Activated CD8-positive, alpha-beta memory T cell treated with anti-CD3 and anti-CD28 coated beads, Interleukin-2, amount 50 U/mL, for 24 hours (primary cell): ENCODE measurements around the gene OR6B1.

Source experiments
- DNase-seq: peaks from one replicate; pipeline ENCODE4 v3.0.0-alpha.2; 2020; ENCODE audit errors: extremely low read depth

Gene OR6B1

DNA sequence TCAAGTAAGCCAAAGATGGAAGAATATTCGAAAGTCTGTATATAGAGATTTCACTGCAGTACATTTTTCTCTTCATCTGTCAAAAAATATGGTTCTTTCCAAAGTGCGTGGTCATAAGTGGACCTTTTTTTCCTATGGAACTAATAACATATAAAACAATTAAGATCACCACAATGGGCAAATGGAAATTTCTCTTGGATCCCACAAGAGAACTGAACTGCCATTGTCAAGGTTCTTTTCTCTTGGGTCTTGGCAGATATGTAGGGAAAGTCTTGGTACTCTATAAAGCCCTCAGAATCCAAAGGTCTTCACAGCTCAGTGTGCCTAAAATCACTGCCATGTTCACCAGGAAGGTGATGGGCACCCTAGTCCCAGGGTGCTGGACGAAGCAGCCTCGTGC is at the start of gene OR6B1:
Gene OR6B1 (plus strand): TSS at position 301 of the 400 bp plus-strand sequence. CDS start 3,677 bp downstream, outside the sequence.
- DNase-seq: no peak

DNA sequence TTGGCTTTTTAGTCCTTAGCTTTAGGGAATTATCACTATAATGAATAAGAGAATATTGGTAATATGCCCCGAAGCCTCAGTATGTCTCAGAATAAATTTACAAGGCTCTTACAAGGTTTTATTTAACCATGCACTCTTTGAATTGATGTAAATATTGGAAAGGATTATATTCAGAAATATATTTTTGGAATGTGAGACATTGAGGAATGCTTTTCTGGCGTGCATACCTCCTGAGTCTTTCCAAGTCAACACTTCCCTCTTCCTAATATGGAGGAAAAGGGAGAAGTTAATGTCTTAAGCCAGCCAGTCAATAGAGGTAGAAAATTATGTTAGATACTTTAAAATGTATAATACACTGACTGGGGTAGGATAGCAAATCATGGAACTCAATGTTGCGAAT is 46.7 kb upstream of the OR6B1 start:
- DNase-seq: no peak

DNA sequence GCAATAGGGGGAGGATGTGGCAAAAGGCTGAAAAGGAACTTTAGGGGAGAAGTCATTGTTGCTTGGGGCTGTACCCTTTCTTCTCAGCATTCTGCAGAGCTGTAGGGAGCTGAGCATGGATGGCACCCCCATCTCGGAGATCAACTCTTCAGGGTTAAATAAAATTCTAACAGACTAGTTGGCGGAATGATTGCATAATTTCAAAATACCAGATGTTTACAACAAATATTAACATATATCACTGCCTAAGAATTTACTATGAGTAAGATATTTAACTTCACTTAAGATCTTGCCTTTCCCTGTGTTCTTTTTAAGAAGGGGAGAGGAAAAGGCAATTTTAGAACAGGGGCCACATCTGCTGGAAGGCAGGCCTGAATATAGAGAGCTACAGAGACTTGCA is 46.0 kb upstream of the OR6B1 start:
- no peak for DNase-seq

DNA sequence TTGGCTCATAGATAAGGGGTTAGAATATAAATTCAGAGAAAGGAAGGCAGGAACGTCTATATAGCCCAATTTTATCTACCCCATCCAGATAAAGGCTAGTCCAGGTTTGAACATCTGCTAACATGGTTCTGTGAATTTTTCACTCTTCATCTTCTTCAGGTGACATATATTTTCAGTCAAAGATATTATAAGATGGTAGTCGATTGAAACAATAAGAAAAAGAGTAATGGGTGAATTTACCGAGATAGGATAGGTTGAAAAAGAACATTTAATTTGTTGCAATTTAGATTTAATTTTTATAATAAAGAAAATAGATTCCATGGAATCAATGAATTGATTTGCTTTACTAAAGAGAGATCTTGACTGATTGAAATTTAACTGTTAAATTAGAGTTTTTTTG is 45.6 kb upstream of the OR6B1 start, which contains the start of gene OR2F1:
Gene OR2F1 (plus strand): TSS at position 301 of the 400 bp plus-strand sequence. CDS start 5,127 bp downstream, outside the sequence.
- DNase-seq: no peak

DNA sequence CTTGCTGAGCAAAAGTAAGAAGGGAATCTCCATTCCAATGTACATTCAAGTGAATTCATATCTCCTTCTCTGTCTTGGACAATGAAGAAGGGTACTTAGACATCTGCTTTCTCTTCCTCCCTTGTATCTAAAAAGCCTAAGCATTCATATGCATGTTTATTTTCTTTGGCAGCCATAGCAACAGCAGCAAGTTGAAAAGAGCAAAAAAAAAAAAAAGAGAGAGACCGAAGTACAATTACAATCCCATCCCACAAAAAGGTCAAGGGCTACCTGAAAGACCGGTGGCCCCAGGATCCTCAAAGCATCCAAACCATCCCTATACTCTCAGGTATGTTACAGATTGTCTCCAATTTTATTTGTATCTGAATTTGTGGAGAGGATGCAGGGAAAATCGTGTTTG is 41.3 kb upstream of the OR6B1 start:
- no peak for DNase-seq

DNA sequence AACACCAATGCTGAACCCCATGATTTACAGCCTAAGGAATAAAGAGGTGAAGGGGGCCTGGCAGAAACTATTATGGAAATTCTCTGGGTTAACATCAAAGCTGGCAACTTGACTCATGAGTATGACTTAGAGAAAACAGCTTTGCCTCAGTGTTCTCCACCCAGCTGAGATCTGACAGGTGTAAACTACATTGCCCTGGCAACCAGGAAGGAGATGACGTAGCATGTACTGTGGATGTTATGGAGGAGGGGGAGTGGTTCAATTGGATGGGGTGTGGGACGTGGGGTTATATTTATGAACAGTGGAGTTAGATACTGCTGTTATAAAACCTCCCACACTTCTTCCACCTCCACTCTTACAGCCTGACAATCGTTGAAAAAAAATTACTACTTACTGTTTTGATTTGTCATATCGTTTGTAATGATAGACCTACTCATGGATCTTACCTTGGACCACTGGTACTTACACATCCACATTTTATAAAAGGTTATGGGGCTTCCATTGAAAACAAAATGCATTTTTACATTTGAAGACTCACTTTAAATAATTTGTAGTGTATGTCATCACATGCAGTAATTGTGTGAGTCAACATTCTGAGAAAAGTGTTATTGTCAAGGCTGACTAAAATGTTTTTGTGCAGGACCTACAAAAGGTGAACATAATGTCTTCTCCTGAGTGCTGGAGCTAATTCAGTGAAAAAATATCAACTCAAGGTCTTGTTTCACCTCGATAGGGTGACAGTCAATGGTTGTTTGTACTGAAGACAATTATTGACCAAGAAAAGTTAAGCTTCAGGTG is 39.1 kb upstream of the OR6B1 start:
- DNase-seq: no peak

DNA sequence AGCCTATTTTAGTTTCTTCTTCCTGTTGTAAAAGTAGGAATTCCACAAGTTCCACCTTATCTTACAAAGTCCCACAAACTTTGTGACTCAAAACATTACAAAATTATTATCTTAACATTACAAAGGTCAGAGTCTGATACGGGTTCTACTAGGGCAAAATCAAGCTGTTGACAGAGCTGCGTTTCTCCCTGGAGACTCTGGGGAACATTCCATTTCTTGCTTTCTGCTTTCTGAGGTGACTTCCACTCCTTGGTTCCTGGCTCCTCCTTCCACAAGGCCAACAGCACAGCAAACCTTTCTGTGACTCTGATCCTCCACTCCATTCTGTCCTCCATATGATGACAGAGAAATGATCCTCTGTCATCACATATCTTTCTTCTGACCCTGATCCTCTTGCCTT is 34.8 kb upstream of the OR6B1 start:
- no peak for DNase-seq

DNA sequence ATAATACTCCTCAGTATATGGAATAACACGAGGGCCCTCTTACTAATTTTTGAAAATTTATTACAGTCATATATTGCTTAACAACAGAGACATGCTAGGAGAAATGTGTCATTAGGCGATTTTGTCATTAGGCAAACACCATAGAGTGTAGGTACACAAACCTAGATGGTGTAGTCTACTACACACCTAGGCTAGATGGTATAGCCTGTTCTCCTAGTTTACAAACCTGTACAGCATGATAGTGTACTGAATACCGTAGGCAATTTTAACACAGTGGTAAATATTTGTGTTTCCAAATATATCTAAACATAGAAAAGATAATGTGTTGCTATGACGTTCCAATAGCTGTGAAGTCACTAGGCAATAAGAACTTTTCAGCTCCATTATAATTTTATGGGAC is 32.7 kb upstream of the OR6B1 start:
- no peak for DNase-seq

DNA sequence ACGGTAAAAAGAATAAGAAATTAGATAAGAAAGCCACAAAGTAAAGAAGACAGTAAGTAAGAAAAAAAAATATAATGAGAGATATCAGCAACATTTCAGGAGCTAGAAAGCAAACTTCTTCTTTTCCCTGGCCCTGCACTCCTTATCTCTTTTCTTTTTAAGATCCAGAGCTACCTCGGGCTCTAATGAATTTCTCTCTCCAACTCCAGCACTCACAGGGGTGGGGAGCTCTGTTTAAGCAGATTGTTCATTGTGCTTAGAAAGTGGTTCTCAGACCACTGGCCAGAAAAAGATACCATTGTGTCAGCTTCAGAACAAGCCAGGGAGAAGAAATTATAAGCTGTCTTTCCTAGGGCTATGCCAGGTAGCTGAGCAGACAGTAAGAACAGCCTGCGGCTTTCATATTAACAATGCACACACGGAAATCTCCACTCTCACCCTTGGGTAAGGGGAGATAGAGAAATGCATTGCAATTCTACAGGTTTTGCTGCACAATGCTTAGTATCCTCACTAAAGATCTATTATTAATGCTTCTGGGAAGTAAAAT is 26.2 kb upstream of the OR6B1 start:
- no peak for DNase-seq

DNA sequence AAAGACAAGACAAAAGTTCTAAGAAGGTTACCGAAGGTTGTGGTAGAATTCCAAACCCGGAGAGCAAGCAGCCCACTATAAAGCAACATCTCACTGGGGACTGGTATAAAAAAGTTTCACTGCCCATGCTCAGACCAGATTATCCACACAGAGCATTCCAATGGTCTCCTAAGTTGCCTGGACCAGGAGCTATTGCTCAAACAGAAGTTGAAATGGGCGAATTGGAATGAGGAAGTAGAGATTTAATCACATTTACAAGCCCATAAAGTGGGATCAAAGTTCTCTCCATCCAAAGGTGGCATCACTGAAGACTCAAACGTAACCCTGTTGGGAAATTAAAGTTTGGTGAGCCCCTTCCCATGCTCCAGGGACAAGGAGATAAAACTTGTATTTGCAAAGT is 25.7 kb upstream of the OR6B1 start:
- DNase-seq: no peak

DNA sequence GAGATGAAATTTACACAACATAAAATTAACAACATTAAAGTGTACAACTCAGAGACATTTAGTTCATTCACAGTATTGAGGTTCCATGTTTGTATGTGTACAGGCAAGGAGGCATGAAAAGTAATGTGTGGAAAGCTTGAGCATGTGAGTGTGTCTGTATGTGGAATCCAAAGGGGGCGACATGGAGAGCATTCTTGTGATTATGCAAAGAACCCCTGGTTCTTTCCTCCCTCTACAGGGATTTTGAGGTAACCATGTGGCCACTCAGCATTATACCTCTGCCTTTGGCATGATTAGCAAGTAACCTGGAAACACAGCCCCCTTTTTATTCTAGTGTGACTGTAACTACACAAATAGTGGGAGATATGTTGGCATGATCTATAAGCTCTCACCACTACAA is 24.5 kb upstream of the OR6B1 start:
- no peak for DNase-seq

DNA sequence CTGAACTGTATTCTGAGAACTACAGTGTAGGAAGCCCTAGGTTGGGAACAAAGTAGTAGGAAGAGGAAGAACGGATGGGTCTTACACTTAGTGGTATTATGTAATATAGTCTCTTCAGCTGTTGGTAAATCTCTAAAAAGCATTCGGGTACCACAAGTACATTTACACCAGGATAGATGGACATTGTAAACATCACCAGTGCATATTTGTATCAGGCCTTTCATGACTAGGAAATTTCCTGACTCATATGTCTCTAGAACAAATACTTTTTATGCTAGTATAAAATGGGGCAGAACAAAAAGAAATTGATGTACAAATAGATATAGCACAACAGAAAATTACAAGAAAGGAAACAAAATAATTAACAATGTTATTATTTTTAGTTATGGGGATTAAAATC is 21.5 kb upstream of the OR6B1 start:
- DNase-seq: no peak

DNA sequence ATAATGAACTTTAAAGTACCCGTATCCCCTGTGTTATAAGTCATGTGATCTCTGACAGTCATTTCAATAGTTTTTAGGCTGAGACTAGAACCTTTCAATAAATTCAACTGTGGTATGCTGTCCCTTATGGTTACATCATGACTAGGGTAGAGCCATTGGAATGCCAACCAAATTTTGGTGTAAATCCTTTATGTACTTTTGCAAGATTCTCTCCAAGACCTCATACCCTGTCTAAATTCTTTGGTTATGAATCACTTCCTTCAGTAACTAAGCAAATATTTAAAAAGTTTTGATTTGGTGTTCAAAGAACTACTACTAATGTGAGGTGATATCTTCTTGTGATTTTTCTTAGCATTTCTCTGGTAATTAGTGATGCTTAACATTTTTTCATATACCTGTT is 20.8 kb upstream of the OR6B1 start:
- DNase-seq: no peak

DNA sequence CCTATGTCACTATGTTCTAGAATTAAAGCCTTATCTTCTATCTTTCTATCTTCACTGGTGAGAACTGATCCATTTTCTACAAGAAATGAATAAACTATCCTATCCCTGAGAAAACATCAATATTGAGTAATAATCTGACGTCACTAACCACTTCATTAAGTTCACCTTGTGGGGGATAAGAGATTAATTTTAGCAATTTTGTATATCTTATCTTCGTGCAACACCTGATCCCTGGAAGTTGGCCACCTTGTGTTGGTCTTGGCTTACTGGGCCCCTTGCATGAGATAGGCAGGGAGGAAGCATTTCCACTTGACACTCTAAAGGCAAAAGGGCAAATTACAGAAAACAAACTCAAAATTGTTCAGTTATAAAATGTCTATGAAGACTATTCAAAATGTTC is 20.1 kb upstream of the OR6B1 start:
- no peak for DNase-seq

DNA sequence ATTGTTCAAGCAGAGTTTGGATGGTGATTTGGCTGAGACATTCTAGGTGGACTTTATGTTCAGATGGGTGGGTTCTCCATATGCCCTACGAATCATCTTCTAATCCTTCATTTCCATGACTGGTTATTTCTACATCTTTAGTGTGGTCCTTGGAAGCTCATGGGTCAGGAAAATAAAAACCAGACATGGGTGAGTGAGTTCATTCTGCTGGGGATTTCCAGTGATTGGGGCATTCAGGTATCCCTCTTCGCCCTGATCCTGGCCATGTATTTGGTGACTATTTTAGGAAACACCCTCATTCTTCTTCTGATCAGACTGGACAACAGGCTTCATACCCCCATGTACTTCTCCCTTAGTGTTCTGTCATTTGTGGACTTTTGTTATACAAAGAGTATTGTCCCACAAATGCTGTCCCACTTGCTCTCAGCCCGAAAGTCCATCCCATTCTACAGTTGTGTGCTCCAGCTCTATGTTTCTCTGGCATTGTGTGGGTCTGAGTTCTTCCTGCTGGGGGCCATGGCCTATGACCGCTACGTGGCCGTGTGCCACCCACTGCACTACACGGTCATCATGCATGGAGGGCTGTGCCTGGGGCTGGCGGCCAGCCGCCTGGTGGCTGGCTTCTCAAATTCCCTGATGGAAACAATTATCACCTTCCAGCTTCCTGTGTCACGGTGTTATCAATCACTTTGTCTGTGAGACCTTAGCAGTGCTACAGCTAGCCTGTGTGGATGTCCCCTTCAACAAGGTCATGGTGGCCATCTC is 19.2 kb upstream of the OR6B1 start:
- no peak for DNase-seq

DNA sequence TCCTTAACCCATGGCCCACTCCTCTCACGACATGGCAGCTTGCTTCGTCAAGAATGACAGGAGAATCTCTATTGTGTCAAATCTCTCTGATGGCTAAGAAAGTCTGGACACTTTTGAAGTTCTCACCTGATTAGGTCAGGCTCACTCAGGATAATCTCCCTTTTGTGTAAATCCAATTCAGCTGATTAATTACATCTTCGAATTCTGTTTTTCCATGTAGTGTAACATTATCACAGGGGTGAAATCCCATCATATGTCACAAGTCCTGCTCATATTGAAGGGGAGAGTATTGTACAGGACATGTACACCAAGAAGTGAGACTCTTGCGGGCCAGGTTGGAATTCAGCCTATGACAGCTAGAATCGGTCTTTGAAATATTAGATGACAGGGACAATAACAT is 16.2 kb upstream of the OR6B1 start:
- DNase-seq: no peak

DNA sequence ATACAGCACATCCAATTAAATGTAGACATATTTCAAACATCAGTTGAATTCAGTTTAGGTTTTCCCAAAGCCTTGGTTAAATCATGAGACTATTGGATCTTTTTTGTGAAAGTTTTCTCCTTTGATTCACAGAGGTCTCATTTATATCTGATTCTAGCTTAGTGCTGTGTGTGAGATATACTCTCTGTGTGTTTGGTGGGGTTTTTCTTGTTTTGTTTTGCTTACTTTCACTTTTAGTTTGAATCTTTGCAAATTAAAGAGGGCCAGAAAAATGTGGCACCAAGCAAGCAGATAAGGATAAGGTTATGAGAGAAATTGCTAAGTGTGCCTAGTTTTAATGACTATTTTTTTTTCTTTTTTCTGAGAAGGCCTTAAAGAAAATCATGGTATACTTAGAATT is 12.6 kb upstream of the OR6B1 start:
- DNase-seq: no peak

DNA sequence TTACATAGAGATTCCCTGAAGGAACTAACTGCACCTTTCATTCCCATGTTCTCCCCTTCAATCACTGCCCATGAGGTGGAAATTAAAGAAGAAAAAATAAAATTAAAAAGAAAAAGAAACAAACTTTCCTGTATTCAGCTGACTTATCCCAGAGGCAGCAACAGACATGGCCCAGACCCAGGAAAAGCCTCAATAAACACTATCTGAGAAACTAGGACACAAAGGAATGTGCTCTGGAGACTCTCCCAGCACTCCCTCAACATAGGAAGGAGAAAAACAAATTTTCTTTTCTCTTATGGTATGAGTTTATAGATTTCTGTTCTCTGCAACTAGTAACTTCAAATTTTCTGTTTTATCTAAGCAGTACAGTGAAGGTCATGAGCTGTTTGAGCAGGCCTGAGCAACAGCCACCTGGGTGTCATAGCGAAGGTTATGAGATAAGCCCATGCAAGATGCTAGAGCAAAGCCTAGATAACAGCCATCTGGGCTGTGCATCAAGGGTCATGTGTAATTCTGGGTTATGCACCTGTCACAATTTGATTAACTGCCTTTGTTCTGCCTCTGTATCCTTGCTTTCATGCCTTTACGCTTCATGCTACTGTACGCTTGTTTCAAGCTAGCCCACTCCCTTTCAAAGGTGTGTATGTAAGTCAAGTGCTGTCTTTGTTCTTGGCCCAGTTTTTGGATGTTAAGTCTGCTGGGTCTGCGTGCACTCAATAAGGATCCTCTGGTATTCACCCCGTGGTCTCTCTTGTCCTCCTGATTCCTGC is 11.0 kb upstream of the OR6B1 start:
- no peak for DNase-seq

DNA sequence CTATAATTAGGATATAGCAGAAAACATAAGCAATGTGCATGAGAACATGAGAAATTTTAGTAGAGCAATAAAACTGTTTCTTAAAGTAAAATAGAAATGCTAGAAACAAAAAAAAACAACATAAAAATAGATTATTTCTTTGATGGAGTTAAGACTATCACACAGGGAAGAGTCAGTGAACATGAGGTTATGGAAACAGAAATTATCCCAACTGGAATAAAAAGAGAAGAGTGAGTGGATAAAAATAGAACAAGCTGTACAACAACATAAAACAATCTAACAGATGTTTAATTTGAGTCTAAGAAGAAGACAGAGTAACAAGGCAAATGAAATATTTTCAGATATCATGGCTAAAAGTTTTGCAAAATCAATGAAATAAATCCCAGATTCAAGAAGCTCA is 7.5 kb upstream of the OR6B1 start:
- no peak for DNase-seq

DNA sequence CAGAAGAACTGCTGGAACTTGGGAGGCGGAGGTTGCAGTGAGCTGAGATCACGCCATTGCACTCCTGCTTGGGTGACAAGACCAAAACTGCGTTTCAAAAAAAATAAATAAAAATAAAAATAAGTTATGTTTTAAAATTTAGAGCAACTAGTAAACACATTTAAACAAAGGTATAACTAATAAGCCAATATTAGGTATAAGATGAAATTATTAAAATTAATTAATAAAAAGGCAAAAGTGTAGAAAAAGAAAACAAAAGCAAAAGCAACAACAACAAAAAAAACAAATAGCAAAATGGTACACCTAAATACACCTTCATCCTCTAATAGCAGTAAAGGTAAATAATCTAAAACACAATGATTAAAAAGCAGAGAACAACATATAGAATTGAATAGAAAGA is 6.2 kb upstream of the OR6B1 start:
- DNase-seq: no peak

DNA sequence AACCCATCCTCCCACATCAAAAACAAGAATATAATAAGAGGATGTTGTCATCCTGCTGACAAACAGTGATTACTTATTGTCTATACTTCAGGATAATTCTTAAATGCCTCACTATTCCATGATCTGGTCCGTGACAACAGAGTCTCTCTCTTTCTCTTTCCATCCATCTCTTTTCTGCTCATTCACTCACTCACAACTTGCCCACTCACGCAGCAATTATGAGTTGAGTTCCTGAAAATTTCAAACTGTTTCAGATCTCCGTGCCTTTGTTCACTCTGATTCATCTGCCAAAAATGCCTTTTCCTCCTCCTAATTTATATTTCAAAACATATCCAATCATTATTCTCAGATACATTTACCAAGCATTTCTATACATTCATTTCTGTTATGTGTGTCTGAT is 1.4 kb downstream of the OR6B1 start:
- DNase-seq: no peak

DNA sequence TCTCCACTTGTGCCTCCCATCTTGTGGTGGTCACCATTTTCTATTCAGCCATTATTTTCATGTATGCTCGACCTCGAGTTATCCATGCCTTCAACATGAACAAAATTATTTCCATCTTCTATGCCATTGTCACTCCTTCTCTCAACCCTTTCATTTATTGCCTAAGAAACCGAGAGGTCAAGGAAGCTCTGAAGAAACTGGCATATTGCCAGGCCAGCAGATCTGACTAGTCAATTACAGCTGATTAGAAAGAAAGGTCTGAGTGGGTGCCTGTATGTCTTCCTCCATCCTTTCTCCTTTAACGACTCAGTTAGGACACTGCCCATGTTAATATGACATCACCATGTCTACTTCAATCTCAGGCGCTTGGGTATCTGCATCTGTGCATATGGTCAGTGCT is 4.6 kb downstream of the OR6B1 start:
- no peak for DNase-seq
